HepG2 (cell line): Measurements from ENCODE around the gene ME2. TPM values are rescaled to one million over a fixed set of nuclear protein-coding genes. Genes with fewer than 3 reads are reported as not detected.

Source experiments
- ATAC-seq: fragments of 200-7000 bp; cut with Tn5 transposase; 3 replicates; pipeline ENCODE4 v1.9.1; 2020; ENCODE audit warnings: mild to moderate bottlenecking, moderate library complexity
- BruUV-seq: library from RNA; stranded (reverse); fragments of 400-500 nt; replicated peaks from 2 replicates; lab custom pipeline; 2021; lab: Mats Ljungman, UMichigan
- CTCF ChIA-PET: fragments of 300-600 bp; formaldehyde crosslinking; extraction: SDS; loops from one replicate; lab custom pipeline; 2021; ENCODE audit warnings: low total read pairs, inconsistent platforms, low intra/inter-chr PET ratio; lab: Yijun Ruan, JAX
- POLR2A ChIA-PET: fragments of 350-600 bp; sonication (Branson Sonifier 250); formaldehyde crosslinking; loops from one replicate; lab custom pipeline; 2020; ENCODE audit warnings: antibody characterized with exemption, inconsistent platforms; lab: Yijun Ruan, JAX
- DNase-seq: peaks from one replicate; pipeline ENCODE4 v3.0.0-alpha.2; 2015; ENCODE audit warnings: low spot score
- FAIRE-seq: peaks from 3 replicates; lab custom pipeline; 2011; peaks lifted over from hg19 to GRCh38; lab: Jason Lieb, UNC
- H2AFZ ChIP-seq: one replicate; pipeline ENCODE4 v1.6.1; 2011; ENCODE audit warnings: low read length, inconsistent platforms
- H3K27ac ChIP-seq: fragments of 300-600 bp; 3 replicates; pipeline ENCODE4 v1.8.0; 2011; ENCODE audit warnings: mixed run types, mild to moderate bottlenecking, mixed read lengths, low read length, inconsistent platforms; ENCODE audit not compliant: insufficient read depth; ENCODE audit errors: extremely low read length
- H3K27me3 ChIP-seq, 2 experiments: fragments of 200-600 bp in 1 of 2; 2 replicates in 1 of 2; 3 replicates in 1 of 2; pipeline versions ENCODE4 v1.6.0 to v1.8.0; 2011; ENCODE audit warnings: low read length in 2 of 2, mild to moderate bottlenecking in 2 of 2, moderate library complexity in 2 of 2, inconsistent platforms in 1 of 2; ENCODE audit not compliant: insufficient read depth in 2 of 2, control insufficient read depth in 1 of 2
- H3K36me3 ChIP-seq, 2 experiments: fragments of 200-600 bp in 1 of 2; replicated peaks in 1 of 2; 2 replicates in 1 of 2; 3 replicates in 1 of 2; pipeline versions ENCODE4 v1.5.1 to v1.8.0; 2011; ENCODE audit warnings: low read length in 2 of 2, inconsistent platforms in 1 of 2; ENCODE audit not compliant: insufficient read depth in 2 of 2, control insufficient read depth in 1 of 2
- H3K4me1 ChIP-seq: 2 replicates; pipeline ENCODE4 v1.5.1; 2012; ENCODE audit warnings: low read length, inconsistent platforms; ENCODE audit not compliant: insufficient read depth
- H3K4me2 ChIP-seq: 2 replicates; pipeline ENCODE4 v1.6.0; 2011; ENCODE audit warnings: low read depth, low read length, inconsistent platforms
- H3K4me3 ChIP-seq, 3 experiments: fragments of 200-600 bp in 1 of 3; sonication (generic), shearing (Covaris generic) in 1 of 3; replicated peaks in 1 of 3; 2 replicates each; pipeline ENCODE4 v1.5.1; 2011 to 2016; ENCODE audit warnings: low read length in 3 of 3, inconsistent platforms in 2 of 3, low read depth in 2 of 3, mild to moderate bottlenecking in 2 of 3, control low read depth in 1 of 3, mixed read lengths in 1 of 3; ENCODE audit not compliant: insufficient read depth in 1 of 3
- H3K79me2 ChIP-seq: one replicate; pipeline ENCODE4 v1.6.1; 2011; ENCODE audit warnings: low read length, inconsistent platforms; ENCODE audit not compliant: insufficient read depth
- H3K9ac ChIP-seq: 2 replicates; pipeline ENCODE4 v1.6.0; 2011; ENCODE audit warnings: mild to moderate bottlenecking, low read depth, low read length, inconsistent platforms; ENCODE audit not compliant: insufficient read depth
- H3K9me3 ChIP-seq: 2 replicates; pipeline ENCODE4 v1.5.1; 2012; ENCODE audit warnings: mild to moderate bottlenecking, low read length
- H4K20me1 ChIP-seq: 2 replicates; pipeline ENCODE4 v1.6.0; 2011; ENCODE audit warnings: inconsistent platforms, mild to moderate bottlenecking, low read length, moderate library complexity; ENCODE audit not compliant: insufficient read depth
- ATF6 ChIP-seq: sonication (generic); formaldehyde crosslinking; conservative IDR thresholded peaks from 2 replicates; pipeline ENCODE4 v1.4.0; 2020; ENCODE audit warnings: missing genetic modification reagents
- BRCA1 ChIP-seq: sonication (generic); formaldehyde crosslinking; IDR thresholded peaks from 2 replicates; pipeline ENCODE4 v1.4.0; 2020; ENCODE audit warnings: missing genetic modification reagents
- MLX ChIP-seq: IDR thresholded peaks from 2 replicates; pipeline ENCODE4 v1.6.1; 2016
- POGK ChIP-seq: sonication (generic); formaldehyde crosslinking; conservative IDR thresholded peaks from 2 replicates; pipeline ENCODE4 v1.8.0; 2022; ENCODE audit warnings: mild to moderate bottlenecking, moderate library complexity, missing genetic modification reagents
- SALL2 ChIP-seq: sonication (generic); formaldehyde crosslinking; IDR thresholded peaks from 2 replicates; pipeline ENCODE4 v1.8.1; 2023; ENCODE audit warnings: mild to moderate bottlenecking, missing genetic modification reagents, inconsistent platforms
- TERF1 ChIP-seq: sonication (generic); formaldehyde crosslinking; IDR thresholded peaks from 2 replicates; pipeline ENCODE4 v1.8.0; 2022; ENCODE audit warnings: mild to moderate bottlenecking, missing genetic modification reagents, moderate library complexity
- TMF1 ChIP-seq: sonication (generic); formaldehyde crosslinking; IDR thresholded peaks from 2 replicates; pipeline ENCODE4 v1.8.1; 2022; ENCODE audit warnings: low read depth, missing genetic modification reagents
- TP53 ChIP-seq: sonication (generic); formaldehyde crosslinking; conservative IDR thresholded peaks from 2 replicates; pipeline ENCODE4 v1.4.0; 2020; ENCODE audit warnings: missing genetic modification reagents
- USF2 ChIP-seq, 2 experiments: sonication (generic) in 1 of 2; formaldehyde crosslinking in 1 of 2; IDR thresholded peaks; 2 replicates each; pipeline versions ENCODE4 v1.5.1 to v1.6.1; 2011 to 2020; ENCODE audit warnings: borderline replicate concordance in 1 of 2, low read depth in 1 of 2, low read length in 1 of 2, mild to moderate bottlenecking in 1 of 2, missing genetic modification reagents in 1 of 2, moderate library complexity in 1 of 2
- ZBTB1 ChIP-seq: sonication (generic); formaldehyde crosslinking; IDR thresholded peaks from 2 replicates; pipeline ENCODE4 v1.4.0; 2020; ENCODE audit warnings: missing genetic modification reagents, borderline replicate concordance
- ZFP90 ChIP-seq: sonication (generic); formaldehyde crosslinking; IDR thresholded peaks from 2 replicates; pipeline ENCODE4 v1.8.0; 2022; ENCODE audit warnings: missing genetic modification reagents, mild to moderate bottlenecking, inconsistent platforms, borderline replicate concordance
- ZNF382 ChIP-seq: sonication (generic); formaldehyde crosslinking; IDR thresholded peaks from 2 replicates; pipeline ENCODE4 v1.5.0; 2020; ENCODE audit warnings: missing genetic modification reagents, mild to moderate bottlenecking, borderline replicate concordance
- ZNF574 ChIP-seq: sonication (generic); formaldehyde crosslinking; IDR thresholded peaks from 2 replicates; pipeline ENCODE4 v1.4.0; 2020; ENCODE audit warnings: missing genetic modification reagents
- WGBS: methylation state at CpG from one replicate; pipeline ENCODE4 v1.1.6; 2017; ENCODE audit warnings: low lambda C conversion rate; 5-methylcytosine and 5-hydroxymethylcytosine counted together
- in situ Hi-C: cut with HindIII; loops from 2 replicates; pipeline ENCODE4 v1.10.0; 2017; ENCODE audit warnings: low pct_unique_long_range_greater_than_20kb; ENCODE audit not compliant: extremely low pct_ligation_motif_present
- intact Hi-C: fragments of 100-400 bp; cut with micrococcal nuclease; formaldehyde crosslinking; loops from one replicate; pipeline ENCODE4 v1.10.0; 2022; ENCODE audit not compliant: unreplicated experiment
- polyA plus RNA-seq, 8 experiments: library from polyadenylated mRNA; depleted of rRNA in 3 of 8; stranded (reverse) in 7 of 8; unstranded in 1 of 8; fragments of >200 nt; fragmentation: Illumina TruSeq in 4 of 8; extraction: Trizol in 4 of 8; gene quantifications; 2 replicates each; pipeline versions ENCODE4 v1.2.1 to v1.2.3, GENCODE V29; 2011 to 2016; ENCODE audit warnings: low read depth in 4 of 8, missing spikeins in 1 of 8, mixed read lengths in 1 of 8; ENCODE audit not compliant: insufficient read depth in 1 of 8
- total RNA-seq, 5 experiments: library from RNA; depleted of rRNA; stranded (reverse); fragments of >200 nt; fragmentation: Illumina TruSeq; extraction: Trizol; gene quantifications; 2 replicates each; pipeline ENCODE4 v1.2.3, GENCODE V29; 2016; ENCODE audit warnings: low read depth in 1 of 5

Gene ME2
- total and polyA plus RNA-seq, 2 of the 13 experiments (the other 11 are each of a cell fraction or from before 2014, with no cell fraction given) = 17.3 to 20.6 TPM

GRCh38 chr18:50949185-50949584 lies 70.3 kb downstream of the ME2 start:
- in situ Hi-C loops (no loop called here), intact Hi-C loops (no loop called here)
- Histone ChIP-seq H3K9ac (no peak overlapping the region), H3K9me3 (no peaks in the 10 kb centered on the region), H3K36me3 (no peaks in the 10 kb centered on the region), H3K4me1 (no peaks in the 10 kb centered on the region), H3K79me2 (no peaks in the 10 kb centered on the region), H3K27me3 (no peaks in the 10 kb centered on the region), H4K20me1 (no peaks in the 10 kb centered on the region), H3K4me2 (no peak overlapping the region), H2AFZ (no peak overlapping the region), H3K27ac (no peak overlapping the region), H3K4me3 (no peak overlapping the region)
- WGBS = 96% methylated on average over 6 of the region's 6 CpGs
- TF ChIP-seq BRCA1 (CRISPR knock-in tag) = no peak
- TF ChIP-seq MLX = no peak
- no peak for TF ChIP-seq USF2 (IDR thresholded peaks at IDR 0.05; ENCODE audit: low read depth, low read length)
- TF ChIP-seq USF2 (CRISPR knock-in tag; IDR thresholded peaks at IDR 0.05; ENCODE audit: borderline replicate concordance) = no peak
- no peak for TF ChIP-seq ZFP90
- TF ChIP-seq TP53 (CRISPR knock-in tag) = no peak
- no peak for TF ChIP-seq ZBTB1
- no peak for TF ChIP-seq POGK
- no peak for TF ChIP-seq ATF6 (CRISPR knock-in tag)
- TF ChIP-seq ZNF574 (CRISPR knock-in tag) = no peak
- no peak for TF ChIP-seq TMF1 (CRISPR knock-in tag)
- no peak for TF ChIP-seq SALL2 (CRISPR knock-in tag)
- TF ChIP-seq ZNF382 = no peak
- TF ChIP-seq TERF1 (CRISPR knock-in tag) = no peak
- BruUV-seq = no TSS peak
- CTCF ChIA-PET = no interaction called here
- FAIRE-seq (no peak), ATAC-seq (no peak), DNase-seq (no peak)
- POLR2A ChIA-PET = interaction anchor here (1.4 kb wide), 1 partner anchor 19 kb away, joined by 5 read pairs; the partner anchor contains the start of gene ELAC1
